ENCODE measurements around the gene ITSN1.

- no peak for TF ChIP-seq MAFK (conservative IDR thresholded peaks at IDR 0.05 in 1 of 2, IDR thresholded peaks at IDR 0.05 in 1 of 2; ENCODE audit: low read length in 2 of 2)
- TF ChIP-seq RBAK (CRISPR knock-in tag; IDR thresholded peaks at IDR 0.05): no peak
- no peak for TF ChIP-seq SP4 (CRISPR knock-in tag; IDR thresholded peaks at IDR 0.05)
- no peak for TF ChIP-seq ZFP36 (IDR thresholded peaks at IDR 0.05; ENCODE audit: borderline replicate concordance, low read depth, low read length, partially characterized antibody)
- TF ChIP-seq SPEN (CRISPR knock-in tag; IDR thresholded peaks at IDR 0.05; ENCODE audit: low read depth): no peak
- TF ChIP-seq FOXP4 (CRISPR knock-in tag; IDR thresholded peaks at IDR 0.05): no peak
- no peak for TF ChIP-seq ETS1 (CRISPR knock-in tag; IDR thresholded peaks at IDR 0.05)
- TF ChIP-seq FIP1L1 (IDR thresholded peaks at IDR 0.05; ENCODE audit: borderline replicate concordance, insufficient read depth, low read depth, low read length): no peak
- no peak for TF ChIP-seq SOX6 (IDR thresholded peaks at IDR 0.05)
- no peak for TF ChIP-seq SOX6 (CRISPR knock-in tag; IDR thresholded peaks at IDR 0.05)
Observed at GRCh38 chr21:33800753-33801423, 158.6 kb downstream of the ITSN1 start.
